Testis (tissue), 3 donors: ENCODE results near the gene UTS2. TPM values are rescaled to one million over a fixed set of nuclear protein-coding genes. Genes with fewer than 3 reads are reported as not detected.

Experiments used
- DNase-seq: peaks from one replicate; pipeline ENCODE4 v3.0.0-alpha.2; 2019
- H3K27ac ChIP-seq, 2 donors: fragments of 200-600 bp; sonication (generic); one replicate each; pipeline ENCODE4 v1.5.1; 2019
- H3K27me3 ChIP-seq: fragments of 200-600 bp; sonication (generic); one replicate; pipeline ENCODE4 v1.5.1; 2019
- H3K36me3 ChIP-seq: fragments of 200-600 bp; sonication (generic); one replicate; pipeline ENCODE4 v1.5.1; 2017; ENCODE audit warnings: low read depth; ENCODE audit errors: missing control alignments
- H3K4me1 ChIP-seq: fragments of 200-600 bp; sonication (generic); one replicate; pipeline ENCODE4 v1.5.1; 2019
- H3K4me3 ChIP-seq, 2 donors: fragments of 200-600 bp; sonication (generic); one replicate each; pipeline ENCODE4 v1.5.1; 2017 to 2019
- H3K9me3 ChIP-seq: fragments of 200-600 bp; sonication (generic); one replicate; pipeline ENCODE4 v1.5.1; 2017
- POLR2A ChIP-seq: fragments of 450-650 bp; IDR thresholded peaks from one replicate; pipeline ENCODE4 v1.6.1; 2017; ENCODE audit warnings: antibody characterized with exemption, mild to moderate bottlenecking, moderate library complexity
- WGBS, 2 donors: methylation state at CpG; one replicate each; pipeline ENCODE4 v1.1.5; 2018; 5-methylcytosine and 5-hydroxymethylcytosine counted together
- intact Hi-C: fragments of 100-400 bp; cut with DNase I; formaldehyde crosslinking; loops from one replicate; pipeline ENCODE4 v1.15.1; 2023; ENCODE audit warnings: low total_unique reads
- polyA plus RNA-seq: library from polyadenylated mRNA; stranded (reverse); fragments of 350-450 nt; fragmentation: Illumina TruSeq; extraction: RNeasy Lipid Tissue Mini Kit (QIAGEN cat#74804); gene quantifications from one replicate; pipeline ENCODE4 v1.2.3, GENCODE V29; 2014; ENCODE audit warnings: low read depth, low replicate concordance; ENCODE audit not compliant: insufficient read depth
- total RNA-seq, 2 donors: library from RNA; depleted of rRNA; stranded (reverse); fragments of >200 nt; gene quantifications; one replicate each; pipeline ENCODE4 v1.2.3, GENCODE V29; 2016
- TF ChIP-seq, protein P1 (sequence below), 3 experiments: fragments of 450-650 bp in 2 of 3; fragments of 200-600 bp in 1 of 3; sonication (generic) in 1 of 3; IDR thresholded peaks; one replicate each; pipeline ENCODE4 v1.5.1; 2016 to 2019; ENCODE audit warnings: antibody characterized with exemption in 3 of 3, mild to moderate bottlenecking in 2 of 3, moderate library complexity in 1 of 3

UTS2 gene
- total and polyA plus RNA-seq, 3 donors from 2014 or later, result 1.1 TPM; not detected in 2

DNA sequence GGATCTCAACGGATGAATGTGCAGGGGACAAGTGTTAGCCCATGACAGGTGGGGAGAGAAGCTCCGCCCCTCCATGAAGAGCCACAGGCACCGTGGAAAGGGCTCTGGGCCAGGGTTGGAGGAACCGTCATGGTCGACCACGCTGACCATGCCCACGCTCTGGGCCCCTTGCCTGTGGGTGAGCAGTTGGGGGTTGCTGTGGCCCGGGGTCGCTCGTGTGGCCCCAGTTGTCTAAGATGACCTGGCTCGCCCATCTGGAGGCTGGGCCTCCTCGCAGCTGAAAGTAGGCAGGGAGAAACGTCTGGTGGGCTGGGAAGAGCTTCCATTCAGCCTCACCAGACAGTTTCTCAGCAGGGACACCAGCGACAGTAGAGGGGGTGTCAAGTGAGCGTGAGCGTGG lies 13.1 kb upstream of the UTS2 start:
- Histone ChIP-seq H3K4me3 (no peak overlapping the region), H3K9me3 (no peaks in the 10 kb centered on the region), H3K4me1 (no peaks in the 10 kb centered on the region), H3K36me3 (no peaks in the 10 kb centered on the region), H3K27me3 (no peaks in the 10 kb centered on the region), H3K27ac (no peak overlapping the region)
- intact Hi-C loops, result no loop called here
- 87 to 93% methylated on average over 9 to 16 of the region's 16 CpGs for WGBS, 2 donors
- DNase-seq, result no peak
- TF ChIP-seq, protein P1, sequence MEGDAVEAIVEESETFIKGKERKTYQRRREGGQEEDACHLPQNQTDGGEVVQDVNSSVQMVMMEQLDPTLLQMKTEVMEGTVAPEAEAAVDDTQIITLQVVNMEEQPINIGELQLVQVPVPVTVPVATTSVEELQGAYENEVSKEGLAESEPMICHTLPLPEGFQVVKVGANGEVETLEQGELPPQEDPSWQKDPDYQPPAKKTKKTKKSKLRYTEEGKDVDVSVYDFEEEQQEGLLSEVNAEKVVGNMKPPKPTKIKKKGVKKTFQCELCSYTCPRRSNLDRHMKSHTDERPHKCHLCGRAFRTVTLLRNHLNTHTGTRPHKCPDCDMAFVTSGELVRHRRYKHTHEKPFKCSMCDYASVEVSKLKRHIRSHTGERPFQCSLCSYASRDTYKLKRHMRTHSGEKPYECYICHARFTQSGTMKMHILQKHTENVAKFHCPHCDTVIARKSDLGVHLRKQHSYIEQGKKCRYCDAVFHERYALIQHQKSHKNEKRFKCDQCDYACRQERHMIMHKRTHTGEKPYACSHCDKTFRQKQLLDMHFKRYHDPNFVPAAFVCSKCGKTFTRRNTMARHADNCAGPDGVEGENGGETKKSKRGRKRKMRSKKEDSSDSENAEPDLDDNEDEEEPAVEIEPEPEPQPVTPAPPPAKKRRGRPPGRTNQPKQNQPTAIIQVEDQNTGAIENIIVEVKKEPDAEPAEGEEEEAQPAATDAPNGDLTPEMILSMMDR (IDR thresholded peaks at IDR 0.05), result no peak
- no peak for TF ChIP-seq POLR2A

DNA sequence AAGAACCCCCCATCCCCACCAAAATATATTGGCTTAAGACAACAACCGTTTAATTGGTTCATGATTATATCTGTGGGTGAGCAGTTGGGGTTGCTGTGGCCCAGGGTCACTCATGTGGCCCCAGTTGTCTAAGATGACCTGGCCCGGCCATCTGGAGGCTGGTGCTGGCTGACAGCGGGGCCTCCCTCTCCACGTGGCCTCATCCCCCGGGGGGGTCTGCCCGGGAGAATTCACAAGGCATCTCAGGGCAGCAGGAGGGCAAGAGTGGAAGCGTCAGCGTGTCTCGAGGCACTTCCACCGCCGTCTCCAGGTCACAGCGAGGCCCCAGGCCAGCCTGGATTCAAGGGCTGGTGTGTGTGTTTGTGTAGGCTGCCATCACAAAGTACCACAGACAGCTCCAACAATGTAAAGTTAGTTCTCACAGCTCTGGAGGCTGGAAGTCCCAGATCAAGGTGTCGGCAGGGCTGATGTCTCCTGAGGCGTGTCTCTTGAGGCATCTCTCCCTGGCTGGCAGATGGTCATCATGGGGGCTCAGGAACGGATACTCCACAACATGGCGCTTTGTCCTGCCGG lies 11.0 kb upstream of the UTS2 start:
- TF ChIP-seq POLR2A, result no peak
- TF ChIP-seq, protein P1 (IDR thresholded peaks at IDR 0.05), result no peak
- Histone ChIP-seq H3K4me3 (no peak overlapping the region), H3K9me3 (no peaks in the 10 kb centered on the region), H3K27ac (no peak overlapping the region), H3K4me1 (no peaks in the 10 kb centered on the region), H3K27me3 (no peaks in the 10 kb centered on the region), H3K36me3 (no peaks in the 10 kb centered on the region)
- 65 to 82% methylated on average over 6 to 17 of the region's 17 CpGs for WGBS, 2 donors
- intact Hi-C loops, result no loop called here
- no peak for DNase-seq

DNA sequence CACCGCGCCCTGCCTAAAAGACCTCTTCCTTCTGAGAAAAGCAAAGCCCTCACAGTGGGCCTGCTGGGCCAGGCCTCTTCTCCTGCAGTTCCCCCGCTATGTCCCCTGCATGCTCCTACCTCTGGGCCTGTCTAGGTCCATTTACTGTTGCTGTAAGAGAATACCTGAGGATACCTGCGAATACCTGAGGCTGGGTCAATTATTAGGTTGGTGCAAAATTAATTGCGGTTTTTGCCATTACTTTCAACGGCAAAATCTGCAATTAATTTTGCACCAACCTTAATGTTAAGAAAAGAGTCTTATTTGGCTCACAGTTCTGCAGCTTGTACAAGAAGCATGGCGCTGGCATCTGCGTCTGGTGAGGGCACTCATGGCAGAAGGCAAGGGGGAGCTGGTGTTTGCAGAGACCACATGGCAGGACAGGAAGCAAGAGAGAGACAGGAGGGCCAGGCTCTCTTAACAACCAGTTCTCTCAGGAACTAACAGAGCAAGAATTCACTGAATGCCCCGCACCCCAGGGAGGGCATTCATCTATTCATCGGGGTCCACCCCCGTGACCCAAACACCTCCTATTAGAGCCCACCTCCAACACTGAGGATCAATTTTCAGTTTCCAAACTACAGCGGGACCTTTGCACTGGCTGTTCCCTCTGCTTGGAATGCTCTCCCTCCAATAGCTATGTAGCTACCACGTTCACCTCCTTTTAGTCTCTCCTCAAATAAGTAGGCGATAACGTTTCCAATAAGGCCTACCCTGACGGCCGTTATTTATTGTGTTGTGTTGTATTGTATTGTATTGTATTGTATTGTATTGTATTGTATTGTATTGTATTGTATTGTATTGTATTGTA lies 9.6 kb upstream of the UTS2 start:
- DNase-seq, result no peak
- Histone ChIP-seq H3K4me1 (no peaks in the 10 kb centered on the region), H3K4me3 (no peak overlapping the region), H3K27ac (no peak overlapping the region), H3K27me3 (no peaks in the 10 kb centered on the region), H3K36me3 (no peaks in the 10 kb centered on the region), H3K9me3 (no peaks in the 10 kb centered on the region)
- 89 to 90% methylated on average over 17 of the region's 17 CpGs for WGBS, 2 donors
- intact Hi-C loops, result no loop called here
- TF ChIP-seq, protein P1 (IDR thresholded peaks at IDR 0.05), result no peak
- no peak for TF ChIP-seq POLR2A

DNA sequence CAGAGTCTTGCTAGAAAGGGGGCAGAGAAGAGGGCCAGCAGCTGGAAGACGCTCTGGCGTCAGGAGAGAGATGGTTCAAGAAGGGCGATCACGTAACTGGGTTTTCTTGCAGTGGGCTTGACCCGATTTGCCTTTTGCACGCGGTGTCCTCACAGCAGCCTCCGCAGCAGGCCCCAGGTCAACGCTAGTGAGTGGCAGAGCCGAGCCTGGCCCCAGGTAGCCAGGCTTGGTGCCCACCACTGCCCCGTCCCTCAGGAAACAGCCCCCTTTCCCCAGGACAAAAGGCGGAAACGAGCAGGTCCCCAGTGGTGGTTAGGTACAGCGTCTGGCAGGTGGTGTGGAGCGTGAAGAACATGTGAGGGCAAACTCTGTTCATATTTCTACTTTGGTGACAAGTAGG lies 8.6 kb upstream of the UTS2 start:
- intact Hi-C loops, result no loop called here
- Histone ChIP-seq H3K4me3 (no peak overlapping the region), H3K27me3 (no peaks in the 10 kb centered on the region), H3K36me3 (no peaks in the 10 kb centered on the region), H3K4me1 (no peaks in the 10 kb centered on the region), H3K9me3 (no peaks in the 10 kb centered on the region), H3K27ac (no peak overlapping the region)
- TF ChIP-seq POLR2A, result no peak
- TF ChIP-seq, protein P1 (IDR thresholded peaks at IDR 0.05), result no peak
- 94 to 96% methylated on average over 15 of the region's 15 CpGs for WGBS, 2 donors
- no peak for DNase-seq
